Fibroblast of villous mesenchyme (primary cell): ENCODE data around the gene BTNL8. TPM values are rescaled to one million over a fixed set of nuclear protein-coding genes. Genes with fewer than 3 reads are reported as not detected.
"Not testable (repeated sequence)": the region's sequence is repeated elsewhere in the genome, so short reads cannot be mapped to it uniquely, and the experiment has no call there.

ENCODE experiments used
- DNase-seq: peaks from one replicate; pipeline ENCODE4 v3.0.0-alpha.2; 2010; ENCODE audit warnings: low read depth
- H3K4me3 ChIP-seq: 2 replicates; pipeline ENCODE4 v1.5.1; 2011; ENCODE audit warnings: low read depth, mild to moderate bottlenecking, low read length
- CTCF ChIP-seq: IDR thresholded peaks from 2 replicates; pipeline ENCODE4 v1.5.1; 2012; ENCODE audit warnings: low read depth, mild to moderate bottlenecking, low read length; ENCODE audit not compliant: insufficient read depth
- total RNA-seq: library from RNA; depleted of rRNA; stranded (reverse); fragments of >200 nt; gene quantifications from 2 replicates; pipeline ENCODE4 v1.2.3, GENCODE V29; 2012

BTNL8 gene
- total RNA-seq, 1 donor, result not detected

- no peak overlapping the region for H3K4me3 ChIP-seq
- DNase-seq, result no peak
- no peak for TF ChIP-seq CTCF
These were observed 23.0 kb upstream of the BTNL8 start for GRCh38 chr5:180875860-180876426.

GRCh38 chr5:180885845-180886529, 13.0 kb upstream of the BTNL8 start:
- not testable (repeated sequence) for H3K4me3 ChIP-seq, DNase-seq

- TF ChIP-seq CTCF, result no peak
These were observed 9.6 kb upstream of the BTNL8 start for GRCh38 chr5:180889381-180889780.

GRCh38 chr5:180895330-180895729, 3.6 kb upstream of the BTNL8 start:
- not testable (repeated sequence) for H3K4me3 ChIP-seq, DNase-seq

More at GRCh38 chr5:180889381-180889780, 9.6 kb upstream of the BTNL8 start:
- H3K4me3 ChIP-seq, result no peak overlapping the region
- no peak for DNase-seq

- TF ChIP-seq CTCF, result no peak
- no peak overlapping the region for H3K4me3 ChIP-seq
- DNase-seq, result no peak
These were observed 1.2 kb downstream of the BTNL8 start for GRCh38 chr5:180900178-180900577.

- no peak for TF ChIP-seq CTCF
- DNase-seq, result no peak
- H3K4me3 ChIP-seq, result no peak overlapping the region
These were observed 2.5 kb downstream of the BTNL8 start for GRCh38 chr5:180901319-180902009.

- DNase-seq, result no peak
These were observed 9.4 kb downstream of the BTNL8 start for GRCh38 chr5:180908400-180908799.

More at GRCh38 chr5:180908400-180908799, 9.4 kb downstream of the BTNL8 start:
- no peak for TF ChIP-seq CTCF
- H3K4me3 ChIP-seq, result no peak overlapping the region
